Neural cell (in vitro differentiated cells): ENCODE data around the gene DAP. TPM values are rescaled to one million over a fixed set of nuclear protein-coding genes. Genes with fewer than 3 reads are reported as not detected.
"Not testable (repeated sequence)": the region's sequence is repeated elsewhere in the genome, so short reads cannot be mapped to it uniquely, and the experiment has no call there.

Experiments
- H2AFZ ChIP-seq: fragments of 200-600, 300-800 bp; sonication (generic), shearing (Covaris generic); 2 replicates; pipeline ENCODE4 v1.6.0; 2014; ENCODE audit warnings: low read depth, mild to moderate bottlenecking, antibody characterized with exemption, low read length, moderate library complexity
- H3F3A ChIP-seq: fragments of 200-600 bp; shearing (Covaris generic); 2 replicates; pipeline ENCODE4 v1.6.1; 2016; ENCODE audit warnings: mild to moderate bottlenecking, moderate library complexity, mixed read lengths, antibody characterized with exemption, low read length; ENCODE audit not compliant: insufficient read depth, poor library complexity, severe bottlenecking
- H3K27ac ChIP-seq: fragments of 200-600, 300-800 bp; sonication (generic), shearing (Covaris generic); 2 replicates; pipeline ENCODE4 v1.5.1; 2014; ENCODE audit warnings: mild to moderate bottlenecking, low read length, moderate library complexity
- H3K27me3 ChIP-seq: fragments of 300-800, 200-600 bp; sonication (generic), shearing (Covaris generic); 2 replicates; pipeline ENCODE4 v1.6.0; 2014; ENCODE audit warnings: mild to moderate bottlenecking, low read depth, low read length, moderate library complexity; ENCODE audit not compliant: insufficient read depth
- H3K36me3 ChIP-seq: fragments of 300-800, 200-600 bp; sonication (generic), shearing (Covaris generic); 2 replicates; pipeline ENCODE4 v1.5.1; 2014; ENCODE audit warnings: mild to moderate bottlenecking, antibody characterized with exemption, low read length, moderate library complexity; ENCODE audit not compliant: insufficient read depth
- H3K4me2 ChIP-seq: fragments of 300-800, 200-600 bp; sonication (generic), shearing (Covaris generic); 2 replicates; pipeline ENCODE4 v1.6.0; 2014; ENCODE audit warnings: mild to moderate bottlenecking, low read length
- H3K4me3 ChIP-seq: fragments of 300-800, 200-600 bp; sonication (generic), shearing (Covaris generic); 2 replicates; pipeline ENCODE4 v1.5.1; 2014; ENCODE audit warnings: mild to moderate bottlenecking, low read length, moderate library complexity
- H3K79me2 ChIP-seq: fragments of 200-600 bp; shearing (Covaris generic); replicated peaks from 2 replicates; pipeline ENCODE4 v1.6.0; 2014; ENCODE audit warnings: mild to moderate bottlenecking, low read length, moderate library complexity; ENCODE audit not compliant: insufficient read depth
- H3K9ac ChIP-seq: fragments of 300-800, 200-600 bp; sonication (generic), shearing (Covaris generic); 2 replicates; pipeline ENCODE4 v1.6.1; 2016; ENCODE audit warnings: mild to moderate bottlenecking, low read length, mixed read lengths
- H3K9me2 ChIP-seq: fragments of 200-600 bp; shearing (Covaris generic); 2 replicates; pipeline ENCODE4 v1.6.1; 2016; ENCODE audit warnings: mild to moderate bottlenecking, low read length, mixed read lengths; ENCODE audit not compliant: insufficient read depth
- H3K9me3 ChIP-seq: fragments of 200-600, 300-800 bp; sonication (generic), shearing (Covaris generic); 2 replicates; pipeline ENCODE4 v1.6.1; 2016; ENCODE audit warnings: mild to moderate bottlenecking, mixed run types, low read length, moderate library complexity, mixed read lengths
- H4K20me1 ChIP-seq: fragments of 200-600 bp; shearing (Covaris generic); 2 replicates; pipeline ENCODE4 v1.6.1; 2016; ENCODE audit warnings: mild to moderate bottlenecking, mixed run types; ENCODE audit not compliant: insufficient read depth
- CTCF ChIP-seq: fragments of 450-650 bp; IDR thresholded peaks from 2 replicates; pipeline ENCODE4 v1.5.1; 2014; ENCODE audit warnings: antibody characterized with exemption, mild to moderate bottlenecking, moderate library complexity; ENCODE audit not compliant: poor library complexity, severe bottlenecking
- EP300 ChIP-seq: fragments of 450-650 bp; conservative IDR thresholded peaks from 2 replicates; pipeline ENCODE4 v1.6.1; 2014; ENCODE audit warnings: antibody characterized with exemption, mild to moderate bottlenecking, moderate library complexity; ENCODE audit not compliant: poor library complexity, severe bottlenecking
- EZH2 ChIP-seq: fragments of 200-600, 300-800 bp; shearing (Covaris generic), sonication (generic); IDR thresholded peaks from 2 replicates; pipeline ENCODE4 v1.6.1; 2014; ENCODE audit warnings: antibody characterized with exemption, low read length, borderline replicate concordance, mild to moderate bottlenecking; ENCODE audit not compliant: insufficient read depth, poor library complexity, severe bottlenecking
- MXI1 ChIP-seq: fragments of 450-650 bp; conservative IDR thresholded peaks from 2 replicates; pipeline ENCODE4 v1.6.1; 2014; ENCODE audit warnings: antibody characterized with exemption, mild to moderate bottlenecking; ENCODE audit not compliant: poor library complexity, severe bottlenecking
- POLR2AphosphoS5 ChIP-seq: IDR thresholded peaks from 2 replicates; pipeline ENCODE4 v1.6.1; 2012
- RAD21 ChIP-seq: fragments of 450-650 bp; conservative IDR thresholded peaks from 2 replicates; pipeline ENCODE4 v1.6.1; 2014; ENCODE audit warnings: antibody characterized with exemption, mild to moderate bottlenecking, moderate library complexity
- REST ChIP-seq: IDR thresholded peaks from 2 replicates; pipeline ENCODE4 v1.6.1; 2012; ENCODE audit warnings: borderline replicate concordance
- SMC3 ChIP-seq: fragments of 450-650 bp; conservative IDR thresholded peaks from 2 replicates; pipeline ENCODE4 v1.6.1; 2014; ENCODE audit warnings: antibody characterized with exemption, mild to moderate bottlenecking, moderate library complexity; ENCODE audit not compliant: poor library complexity
- TAF1 ChIP-seq: IDR thresholded peaks from 2 replicates; pipeline ENCODE4 v1.6.1; 2012; ENCODE audit warnings: low read depth
- polyA plus RNA-seq: library from polyadenylated mRNA; depleted of rRNA; stranded (reverse); fragments of >200 nt; gene quantifications from 2 replicates; pipeline ENCODE4 v1.2.3, GENCODE V29; 2014

DAP gene
- polyA plus RNA-seq, 1 donor from 2014 or later = 9.3 TPM

GRCh38 chr5:10632110-10632761 is 128.8 kb downstream of the DAP start (continued):
- no peak for TF ChIP-seq REST
- TF ChIP-seq RAD21 = no peak

- Histone ChIP-seq H3K4me3 (no peak overlapping the region), H3K9me3 (no peaks in the 10 kb centered on the region), H3K79me2 (no peaks in the 10 kb centered on the region), H3K36me3 (no peaks in the 10 kb centered on the region), H3K27ac (no peak overlapping the region), H2AFZ (no peak overlapping the region), H3K9ac (no peak overlapping the region), H3K27me3 (no peaks in the 10 kb centered on the region), H4K20me1 (no peaks in the 10 kb centered on the region), H3K4me2 (no peak overlapping the region), H3F3A (no peaks in the 10 kb centered on the region), H3K9me2 (no peaks in the 10 kb centered on the region)
- TF ChIP-seq POLR2AphosphoS5 = no peak
- no peak for TF ChIP-seq EZH2
- TF ChIP-seq EP300 = no peak
- no peak for TF ChIP-seq TAF1
- no peak for TF ChIP-seq CTCF
- TF ChIP-seq RAD21 = no peak
- TF ChIP-seq REST = no peak
- no peak for TF ChIP-seq MXI1
- TF ChIP-seq SMC3 = no peak
Measured at GRCh38 chr5:10631316-10631996, 129.6 kb downstream of the DAP start.

GRCh38 chr5:10630744-10631143 is 130.3 kb downstream of the DAP start:
- H3K9me2 ChIP-seq, H3K4me2 ChIP-seq, H3K27me3 ChIP-seq, H3F3A ChIP-seq, H4K20me1 ChIP-seq, H3K9me3 ChIP-seq, H2AFZ ChIP-seq, H3K27ac ChIP-seq, H3K79me2 ChIP-seq, H3K9ac ChIP-seq, H3K36me3 ChIP-seq, H3K4me3 ChIP-seq: not testable (repeated sequence)
